Glutamatergic neuron (in vitro differentiated cells): Measurements from ENCODE around the gene EZR. TPM values are rescaled to one million over a fixed set of nuclear protein-coding genes. Genes with fewer than 3 reads are reported as not detected.
A peak's percentile ranks its signal among the peaks of the same experiment; 100 is the strongest.
"Not testable (repeated sequence)": the region's sequence is repeated elsewhere in the genome, so short reads cannot be mapped to it uniquely, and the experiment has no call there.

Experiments
- DNase-seq: peaks from one replicate; pipeline ENCODE4 v3.0.0; 2022
- H3K27ac Mint-ChIP-seq: one replicate; pipeline ENCODE4 v1.8.0; 2020; ENCODE audit warnings: mild to moderate bottlenecking, mixed read lengths, inconsistent platforms; ENCODE audit not compliant: unreplicated experiment
- H3K27me3 Mint-ChIP-seq: one replicate; pipeline ENCODE4 v1.8.0; 2020; ENCODE audit warnings: mild to moderate bottlenecking, moderate library complexity, mixed read lengths, inconsistent platforms; ENCODE audit not compliant: unreplicated experiment
- H3K36me3 Mint-ChIP-seq: one replicate; pipeline ENCODE4 v1.8.0; 2020; ENCODE audit warnings: mild to moderate bottlenecking, mixed read lengths, inconsistent platforms; ENCODE audit not compliant: unreplicated experiment
- H3K4me1 Mint-ChIP-seq: one replicate; pipeline ENCODE4 v1.8.0; 2020; ENCODE audit warnings: mild to moderate bottlenecking, low read depth, mixed read lengths, inconsistent platforms; ENCODE audit not compliant: unreplicated experiment
- H3K4me3 Mint-ChIP-seq: one replicate; pipeline ENCODE4 v1.8.0; 2020; ENCODE audit warnings: mild to moderate bottlenecking, mixed read lengths, inconsistent platforms; ENCODE audit not compliant: unreplicated experiment
- H3K9me3 Mint-ChIP-seq: one replicate; pipeline ENCODE4 v1.8.0; 2020; ENCODE audit warnings: mild to moderate bottlenecking, moderate library complexity, mixed read lengths, inconsistent platforms; ENCODE audit not compliant: unreplicated experiment
- total RNA-seq: library from RNA; stranded (reverse); fragmentation: NEBNext Ultra II Directional; extraction: Animal tissue kit (Norgen Biotek cat#: 25700); gene quantifications from one replicate; pipeline ENCODE4 v1.2.1, GENCODE V29; 2021; ENCODE audit not compliant: unreplicated experiment
- TF ChIP-seq, protein P1 (sequence below): fragments of 200-600 bp; sonication (generic); IDR thresholded peaks from one replicate; pipeline ENCODE4 v1.5.0; 2021; ENCODE audit not compliant: partially characterized antibody, unreplicated experiment

The EZR gene
- total RNA-seq, 1 donor from 2014 or later = 272 TPM

GRCh38 chr6:158825951-158826306 lies 6.8 kb upstream of the EZR start:
- Mint-ChIP-seq H3K4me1 (peaks cover 12% of the 10 kb centered on the region), H3K4me3 (peak overlapping the region; percentile 8), H3K36me3 (no peaks in the 10 kb centered on the region), H3K27ac (no peak overlapping the region), H3K27me3 (peaks cover 4% of the 10 kb centered on the region), H3K9me3 (no peaks in the 10 kb centered on the region)
- TF ChIP-seq, protein P1, sequence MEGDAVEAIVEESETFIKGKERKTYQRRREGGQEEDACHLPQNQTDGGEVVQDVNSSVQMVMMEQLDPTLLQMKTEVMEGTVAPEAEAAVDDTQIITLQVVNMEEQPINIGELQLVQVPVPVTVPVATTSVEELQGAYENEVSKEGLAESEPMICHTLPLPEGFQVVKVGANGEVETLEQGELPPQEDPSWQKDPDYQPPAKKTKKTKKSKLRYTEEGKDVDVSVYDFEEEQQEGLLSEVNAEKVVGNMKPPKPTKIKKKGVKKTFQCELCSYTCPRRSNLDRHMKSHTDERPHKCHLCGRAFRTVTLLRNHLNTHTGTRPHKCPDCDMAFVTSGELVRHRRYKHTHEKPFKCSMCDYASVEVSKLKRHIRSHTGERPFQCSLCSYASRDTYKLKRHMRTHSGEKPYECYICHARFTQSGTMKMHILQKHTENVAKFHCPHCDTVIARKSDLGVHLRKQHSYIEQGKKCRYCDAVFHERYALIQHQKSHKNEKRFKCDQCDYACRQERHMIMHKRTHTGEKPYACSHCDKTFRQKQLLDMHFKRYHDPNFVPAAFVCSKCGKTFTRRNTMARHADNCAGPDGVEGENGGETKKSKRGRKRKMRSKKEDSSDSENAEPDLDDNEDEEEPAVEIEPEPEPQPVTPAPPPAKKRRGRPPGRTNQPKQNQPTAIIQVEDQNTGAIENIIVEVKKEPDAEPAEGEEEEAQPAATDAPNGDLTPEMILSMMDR = no peak
- no peak for DNase-seq

DNA sequence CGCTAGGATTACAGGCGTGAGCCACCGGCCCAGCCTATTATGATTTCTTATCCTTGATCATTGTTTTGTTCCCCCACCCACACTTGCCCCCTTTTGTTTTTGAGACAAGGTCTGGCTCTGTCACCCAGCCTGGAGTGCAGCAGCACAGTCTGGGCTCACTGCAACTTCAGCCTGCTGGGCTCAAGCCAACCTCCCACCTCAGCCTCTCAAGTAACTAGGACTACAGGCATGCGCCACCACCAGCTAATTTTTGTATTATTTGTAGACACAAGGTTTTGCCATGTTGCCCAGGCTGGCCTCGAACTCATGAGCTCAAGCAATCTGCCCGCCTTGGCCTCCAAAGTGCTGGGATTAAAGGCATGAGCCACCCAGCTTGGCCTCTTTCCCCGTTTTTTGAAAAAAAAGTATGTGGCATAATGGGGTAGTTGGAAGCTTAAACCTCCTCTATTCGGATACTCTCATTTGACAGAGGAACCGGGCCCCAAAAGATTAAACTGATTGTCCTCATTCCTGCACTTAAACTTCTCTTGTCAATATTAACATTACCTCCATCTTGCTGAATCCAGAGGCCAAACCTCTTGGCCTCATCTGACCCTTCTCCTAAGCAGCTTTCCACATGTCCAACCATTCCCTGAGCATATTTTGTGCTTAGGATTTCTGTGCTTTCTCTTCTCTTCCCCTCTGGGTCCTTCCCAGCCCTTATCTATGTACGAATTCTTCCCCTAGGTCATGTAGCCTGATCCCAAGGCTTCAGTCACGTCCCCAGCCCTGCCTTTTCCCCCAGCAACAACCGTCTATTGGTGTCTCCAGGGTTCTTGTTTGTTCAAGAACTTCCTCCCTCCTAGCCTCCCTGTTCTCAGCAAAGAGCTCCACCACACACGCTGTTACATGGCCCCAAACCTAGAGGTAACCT lies 6.1 kb upstream of the EZR start:
- peak overlapping the region; percentile 28 for H3K27ac Mint-ChIP-seq
- H3K36me3 Mint-ChIP-seq = no peaks in the 10 kb centered on the region
- H3K27me3 Mint-ChIP-seq = peaks cover 4% of the 10 kb centered on the region
- TF ChIP-seq, protein P1 = no peak
- H3K4me3 Mint-ChIP-seq = peak overlapping the region; percentile 4
- no peaks in the 10 kb centered on the region for H3K9me3 Mint-ChIP-seq
- H3K4me1 Mint-ChIP-seq = peaks cover 12% of the 10 kb centered on the region
- no peak for DNase-seq

- H3K9me3 Mint-ChIP-seq, H3K27ac Mint-ChIP-seq, H3K27me3 Mint-ChIP-seq, H3K4me3 Mint-ChIP-seq, DNase-seq, H3K36me3 Mint-ChIP-seq: not testable (repeated sequence)
- H3K4me1 Mint-ChIP-seq = peaks cover 12% of the 10 kb centered on the region
Observed at GRCh38 chr6:158823616-158824015, 4.4 kb upstream of the EZR start.

DNA sequence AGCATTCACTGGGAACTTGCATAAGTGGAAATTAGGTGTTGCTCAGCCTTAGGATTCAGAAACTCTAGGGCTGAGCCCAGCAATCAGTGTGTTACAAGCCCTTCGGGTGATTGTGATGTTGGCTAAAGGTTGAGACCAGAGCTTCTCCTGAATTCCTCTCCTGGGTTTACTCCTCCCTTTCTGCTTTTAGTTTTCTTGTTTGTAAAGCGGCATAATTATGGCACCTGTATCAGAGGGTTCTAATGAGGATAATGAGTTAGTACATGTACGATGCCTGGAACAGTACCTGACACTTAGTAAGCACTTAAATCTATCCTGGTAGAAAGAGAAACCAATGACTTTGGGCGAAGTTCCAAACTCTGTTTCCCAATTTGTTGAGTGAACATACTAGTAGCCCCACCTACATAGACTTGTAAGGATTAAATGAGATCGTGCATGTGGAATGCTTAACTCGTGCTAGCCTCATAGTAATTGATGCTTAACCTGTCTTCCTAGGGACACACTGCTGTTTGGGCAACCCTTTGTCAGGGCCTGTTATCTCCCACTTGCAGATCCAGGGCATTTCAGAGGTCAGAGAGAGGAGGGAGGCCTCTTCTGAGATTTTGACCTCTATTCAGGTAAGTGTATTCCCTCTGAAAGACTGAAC lies 932 bp upstream of the EZR start:
- H3K4me1 Mint-ChIP-seq = peaks cover 16% of the 10 kb centered on the region
- peaks cover 13% of the 10 kb centered on the region for H3K9me3 Mint-ChIP-seq
- H3K27me3 Mint-ChIP-seq = peaks cover 5% of the 10 kb centered on the region
- TF ChIP-seq, protein P1 = no peak
- H3K4me3 Mint-ChIP-seq = peak overlapping the region; percentile 81
- H3K27ac Mint-ChIP-seq = peak overlapping the region; percentile 43
- peaks cover 10% of the 10 kb centered on the region for H3K36me3 Mint-ChIP-seq
- no peak for DNase-seq

GRCh38 chr6:158818581-158819212 lies 471 bp downstream of the EZR start:
- peaks cover 28% of the 10 kb centered on the region for H3K4me1 Mint-ChIP-seq
- peaks cover 5% of the 10 kb centered on the region for H3K27me3 Mint-ChIP-seq
- peak; percentile 65 for DNase-seq
- peak overlapping the region; percentile 38 for H3K4me3 Mint-ChIP-seq
- H3K36me3 Mint-ChIP-seq = peaks cover 10% of the 10 kb centered on the region
- TF ChIP-seq, protein P1 = no peak
- peaks cover 13% of the 10 kb centered on the region for H3K9me3 Mint-ChIP-seq
- no peak overlapping the region for H3K27ac Mint-ChIP-seq
